ENCODE data around the gene OMA1.

GRCh38 chr1:58576727-58577653, 30.5 kb upstream of the OMA1 start, which contains the start of gene TACSTD2:
- TF ChIP-seq POLR2A (IDR thresholded peaks at IDR 0.05): no peak
- no peak for TF ChIP-seq CTCF (IDR thresholded peaks at IDR 0.05)
- TF ChIP-seq EP300 (IDR thresholded peaks at IDR 0.05): no peak

Data from ovary (tissue), 3 donors.